ENCODE measurements around the gene L3MBTL2. TPM values are rescaled to one million over a fixed set of nuclear protein-coding genes. Genes with fewer than 3 reads are reported as not detected.
A peak's percentile ranks its signal among the peaks of the same experiment; 100 is the strongest.

L3MBTL2 gene
- total and polyA plus RNA-seq, 2 donors from 2014 or later: 16.4 to 25.1 TPM

- Histone ChIP-seq H3K4me1 (ENCODE audit: control insufficient read depth in 2 of 3, insufficient read depth in 2 of 3, low read depth in 1 of 3, low read length in 3 of 3) (peaks cover 0 to 14% (median 0%) of the 10 kb centered on the region in 3 donors), H3K36me3 (ENCODE audit: control insufficient read depth in 2 of 3, insufficient read depth in 3 of 3, low read length in 3 of 3) (no peaks in the 10 kb centered on the region), H3K27ac (ENCODE audit: low read depth in 2 of 2, low read length in 2 of 2) (no peak overlapping the region), H3K27me3 (ENCODE audit: control insufficient read depth, insufficient read depth, low read length) (no peaks in the 10 kb centered on the region), H3K9ac (ENCODE audit: low read length in 3 of 3) (no peak overlapping the region), H3K4me3 (ENCODE audit: low read length in 3 of 3) (no peak overlapping the region), H3K9me3 (ENCODE audit: control insufficient read depth in 2 of 3, insufficient read depth in 1 of 3, low read length in 3 of 3) (no peaks in the 10 kb centered on the region)
- DNase-seq: no peak
- intact Hi-C loops (cut with DNase I): no loop called here
- FAIRE-seq: no peak
- TF ChIP-seq CTCF (IDR thresholded peaks at IDR 0.05; ENCODE audit: borderline replicate concordance, extremely low read depth, insufficient read depth): no peak
Measured at GRCh38 chr22:41239443-41240128, 34.5 kb downstream of the L3MBTL2 start.

- intact Hi-C loops (cut with DNase I): no loop called here
- Histone ChIP-seq H3K4me1 (ENCODE audit: control insufficient read depth in 2 of 3, insufficient read depth in 2 of 3, low read depth in 1 of 3, low read length in 3 of 3) (peaks cover 0 to 14% (median 0%) of the 10 kb centered on the region in 3 donors), H3K9ac (ENCODE audit: low read length in 3 of 3) (no peak within 1 kb of the TSS), H3K4me3 (ENCODE audit: low read length in 3 of 3) (no peak within 1 kb of the TSS), H3K27ac (ENCODE audit: low read depth in 2 of 2, low read length in 2 of 2) (no peak within 1 kb of the TSS), H3K27me3 (ENCODE audit: control insufficient read depth, insufficient read depth, low read length) (no peaks in the 10 kb centered on the region), H3K9me3 (ENCODE audit: control insufficient read depth in 2 of 3, insufficient read depth in 1 of 3, low read length in 3 of 3) (no peaks in the 10 kb centered on the region), H3K36me3 (ENCODE audit: control insufficient read depth in 2 of 3, insufficient read depth in 3 of 3, low read length in 3 of 3) (no peaks in the 10 kb centered on the region)
- TF ChIP-seq CTCF (IDR thresholded peaks at IDR 0.05; ENCODE audit: borderline replicate concordance, extremely low read depth, insufficient read depth): no peak
- no peak for FAIRE-seq
- DNase-seq: peak in 4 of 5 donors; percentile 29 to 65 (median 42)
Measured at GRCh38 chr22:41240377-41241132, 35.4 kb downstream of the L3MBTL2 start, which contains the start of gene CHADL. Gene CHADL (minus strand): TSS chr22:41240931. CDS start chr22:41240881, 50 bp downstream.

GRCh38 chr22:41241133-41241676 lies 36.1 kb downstream of the L3MBTL2 start:
- H3K9ac ChIP-seq (ENCODE audit: low read length in 3 of 3): no peak overlapping the region
- peaks cover 0 to 13% (median 0%) of the 10 kb centered on the region in 3 donors for H3K4me1 ChIP-seq (ENCODE audit: control insufficient read depth in 2 of 3, insufficient read depth in 2 of 3, low read depth in 1 of 3, low read length in 3 of 3)
- no peak overlapping the region for H3K27ac ChIP-seq (ENCODE audit: low read depth in 2 of 2, low read length in 2 of 2)
- DNase-seq (no peak), FAIRE-seq (no peak)
- no peak overlapping the region for H3K4me3 ChIP-seq (ENCODE audit: low read length in 3 of 3)
- H3K9me3 ChIP-seq (ENCODE audit: control insufficient read depth in 2 of 3, insufficient read depth in 1 of 3, low read length in 3 of 3): no peaks in the 10 kb centered on the region
- intact Hi-C loops (cut with DNase I): no loop called here
- no peak for TF ChIP-seq CTCF (IDR thresholded peaks at IDR 0.05; ENCODE audit: borderline replicate concordance, extremely low read depth, insufficient read depth)
- no peaks in the 10 kb centered on the region for H3K36me3 ChIP-seq (ENCODE audit: control insufficient read depth in 2 of 3, insufficient read depth in 3 of 3, low read length in 3 of 3)
- H3K27me3 ChIP-seq (ENCODE audit: control insufficient read depth, insufficient read depth, low read length): no peaks in the 10 kb centered on the region

Measured in kidney (tissue), 14 donors.